ENCODE data around the gene CLEC2A.

The CLEC2A gene

DNA sequence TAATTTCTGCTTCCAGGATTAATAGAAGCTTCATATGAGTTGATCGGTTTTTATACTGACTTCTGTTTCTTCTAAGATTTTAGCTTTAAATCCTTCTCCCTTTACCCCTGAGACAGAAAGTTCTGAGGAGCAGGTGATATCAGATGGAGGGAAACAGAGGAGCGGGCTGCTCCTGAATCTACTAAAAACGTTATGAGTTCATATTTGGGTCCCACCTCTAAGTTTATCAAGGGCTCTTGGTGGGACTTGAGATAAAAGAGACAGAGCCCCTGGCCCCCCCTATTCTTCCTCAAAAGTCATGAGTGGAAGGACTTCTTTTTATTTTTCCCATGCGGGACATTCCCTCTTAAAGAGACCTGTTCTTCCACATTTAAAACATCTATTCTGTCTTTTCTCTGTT, 23.8 kb downstream of the CLEC2A start:
- ATAC-seq = no peak
- TF ChIP-seq CSDC2 (CRISPR knock-in tag; IDR thresholded peaks at IDR 0.05) (no peak), GLIS3 (CRISPR knock-in tag; IDR thresholded peaks at IDR 0.05) (no peak), ZFP3 (CRISPR knock-in tag; IDR thresholded peaks at IDR 0.05) (no peak), ZNF70 (CRISPR knock-in tag; IDR thresholded peaks at IDR 0.05) (no peak), ARNTL (CRISPR knock-in tag; IDR thresholded peaks at IDR 0.05; ENCODE audit: borderline replicate concordance, low read depth) (no peak), CSRNP3 (CRISPR knock-in tag; IDR thresholded peaks at IDR 0.05) (no peak), PPARA (CRISPR knock-in tag; IDR thresholded peaks at IDR 0.05; ENCODE audit: borderline replicate concordance) (no peak), TCF4 (CRISPR knock-in tag; IDR thresholded peaks at IDR 0.05; ENCODE audit: borderline replicate concordance) (no peak), ZC3H10 (CRISPR knock-in tag; IDR thresholded peaks at IDR 0.05) (no peak), OSR1 (CRISPR knock-in tag; IDR thresholded peaks at IDR 0.05) (no peak), CREB5 (CRISPR knock-in tag; IDR thresholded peaks at IDR 0.05; ENCODE audit: low read depth) (no peak), RARB (CRISPR knock-in tag; IDR thresholded peaks at IDR 0.05) (no peak), SNAI2 (CRISPR knock-in tag; IDR thresholded peaks at IDR 0.05) (no peak), TOX (CRISPR knock-in tag; IDR thresholded peaks at IDR 0.05; ENCODE audit: borderline replicate concordance) (no peak), BACH2 (CRISPR knock-in tag; IDR thresholded peaks at IDR 0.05; ENCODE audit: borderline replicate concordance) (no peak), ZNF565 (CRISPR knock-in tag; conservative IDR thresholded peaks at IDR 0.05; ENCODE audit: low read depth) (no peak), ZNF8 (CRISPR knock-in tag; IDR thresholded peaks at IDR 0.05) (no peak)
- TF ChIP-seq, protein P1, sequence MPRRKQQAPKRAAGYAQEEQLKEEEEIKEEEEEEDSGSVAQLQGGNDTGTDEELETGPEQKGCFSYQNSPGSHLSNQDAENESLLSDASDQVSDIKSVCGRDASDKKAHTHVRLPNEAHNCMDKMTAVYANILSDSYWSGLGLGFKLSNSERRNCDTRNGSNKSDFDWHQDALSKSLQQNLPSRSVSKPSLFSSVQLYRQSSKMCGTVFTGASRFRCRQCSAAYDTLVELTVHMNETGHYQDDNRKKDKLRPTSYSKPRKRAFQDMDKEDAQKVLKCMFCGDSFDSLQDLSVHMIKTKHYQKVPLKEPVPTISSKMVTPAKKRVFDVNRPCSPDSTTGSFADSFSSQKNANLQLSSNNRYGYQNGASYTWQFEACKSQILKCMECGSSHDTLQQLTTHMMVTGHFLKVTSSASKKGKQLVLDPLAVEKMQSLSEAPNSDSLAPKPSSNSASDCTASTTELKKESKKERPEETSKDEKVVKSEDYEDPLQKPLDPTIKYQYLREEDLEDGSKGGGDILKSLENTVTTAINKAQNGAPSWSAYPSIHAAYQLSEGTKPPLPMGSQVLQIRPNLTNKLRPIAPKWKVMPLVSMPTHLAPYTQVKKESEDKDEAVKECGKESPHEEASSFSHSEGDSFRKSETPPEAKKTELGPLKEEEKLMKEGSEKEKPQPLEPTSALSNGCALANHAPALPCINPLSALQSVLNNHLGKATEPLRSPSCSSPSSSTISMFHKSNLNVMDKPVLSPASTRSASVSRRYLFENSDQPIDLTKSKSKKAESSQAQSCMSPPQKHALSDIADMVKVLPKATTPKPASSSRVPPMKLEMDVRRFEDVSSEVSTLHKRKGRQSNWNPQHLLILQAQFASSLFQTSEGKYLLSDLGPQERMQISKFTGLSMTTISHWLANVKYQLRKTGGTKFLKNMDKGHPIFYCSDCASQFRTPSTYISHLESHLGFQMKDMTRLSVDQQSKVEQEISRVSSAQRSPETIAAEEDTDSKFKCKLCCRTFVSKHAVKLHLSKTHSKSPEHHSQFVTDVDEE (CRISPR knock-in tag; IDR thresholded peaks at IDR 0.05) = no peak

DNA sequence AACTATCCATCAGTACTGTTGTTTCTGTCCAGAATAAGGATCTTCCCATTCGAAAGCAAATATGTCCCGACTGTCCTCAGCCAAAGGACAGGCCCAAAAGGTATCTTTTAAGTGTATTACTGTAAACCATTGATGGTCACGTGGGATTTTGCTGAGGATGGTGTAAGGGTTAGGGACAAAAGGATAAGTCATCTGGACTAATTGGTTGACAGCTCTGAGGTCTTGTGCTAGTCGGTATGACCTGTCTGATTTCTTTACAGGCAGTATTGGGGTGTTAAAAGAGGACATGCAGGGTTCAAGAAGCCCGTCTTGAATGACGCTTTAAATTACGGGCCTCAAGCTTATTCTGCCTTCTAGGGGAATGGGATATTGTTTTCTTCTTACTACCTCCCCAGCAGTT, 24.4 kb downstream of the CLEC2A start:
- TF ChIP-seq CSRNP3 (CRISPR knock-in tag; IDR thresholded peaks at IDR 0.05) (no peak), PPARA (CRISPR knock-in tag; IDR thresholded peaks at IDR 0.05; ENCODE audit: borderline replicate concordance) (no peak), SNAI2 (CRISPR knock-in tag; IDR thresholded peaks at IDR 0.05) (no peak), ZFP30 (CRISPR knock-in tag; IDR thresholded peaks at IDR 0.05) (no peak), GLIS3 (CRISPR knock-in tag; IDR thresholded peaks at IDR 0.05) (no peak), ZNF70 (CRISPR knock-in tag; IDR thresholded peaks at IDR 0.05) (no peak), ZNF565 (CRISPR knock-in tag; conservative IDR thresholded peaks at IDR 0.05; ENCODE audit: low read depth) (no peak), OSR1 (CRISPR knock-in tag; IDR thresholded peaks at IDR 0.05) (no peak), POU6F1 (CRISPR knock-in tag; IDR thresholded peaks at IDR 0.05; ENCODE audit: borderline replicate concordance, low read depth) (no peak), CSDC2 (CRISPR knock-in tag; IDR thresholded peaks at IDR 0.05) (no peak), ZC3H10 (CRISPR knock-in tag; IDR thresholded peaks at IDR 0.05) (no peak)
- no peak for ATAC-seq

DNA sequence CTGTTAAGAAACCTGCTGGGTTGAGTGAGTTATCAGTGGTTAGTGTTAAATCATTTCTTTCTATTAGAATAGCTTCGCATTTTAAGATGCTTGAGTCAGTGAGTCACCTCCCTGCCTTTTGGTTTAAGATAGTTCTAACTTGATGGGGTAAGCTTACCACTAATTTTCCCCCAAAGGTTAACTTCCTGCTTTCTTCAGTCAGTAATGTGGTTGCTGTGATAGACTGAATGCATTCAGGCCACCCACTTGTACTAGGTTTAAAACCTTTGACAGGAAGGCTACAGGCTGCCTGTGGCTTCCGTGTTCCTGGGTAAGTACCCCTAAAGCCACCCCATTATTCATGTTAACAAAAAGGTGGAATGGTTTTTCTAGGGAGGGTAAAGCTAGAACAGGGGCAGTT, 25.3 kb downstream of the CLEC2A start:
- ATAC-seq = no peak
- TF ChIP-seq ZFP30 (CRISPR knock-in tag; IDR thresholded peaks at IDR 0.05) (no peak), PPARA (CRISPR knock-in tag; IDR thresholded peaks at IDR 0.05; ENCODE audit: borderline replicate concordance) (no peak), CREB5 (CRISPR knock-in tag; IDR thresholded peaks at IDR 0.05; ENCODE audit: low read depth) (no peak), BACH2 (CRISPR knock-in tag; IDR thresholded peaks at IDR 0.05; ENCODE audit: borderline replicate concordance) (no peak), OSR1 (CRISPR knock-in tag; IDR thresholded peaks at IDR 0.05) (no peak), TCF4 (CRISPR knock-in tag; IDR thresholded peaks at IDR 0.05; ENCODE audit: borderline replicate concordance) (no peak)
- TF ChIP-seq, protein P1 (CRISPR knock-in tag; IDR thresholded peaks at IDR 0.05) = no peak
- TF ChIP-seq, protein P2, sequence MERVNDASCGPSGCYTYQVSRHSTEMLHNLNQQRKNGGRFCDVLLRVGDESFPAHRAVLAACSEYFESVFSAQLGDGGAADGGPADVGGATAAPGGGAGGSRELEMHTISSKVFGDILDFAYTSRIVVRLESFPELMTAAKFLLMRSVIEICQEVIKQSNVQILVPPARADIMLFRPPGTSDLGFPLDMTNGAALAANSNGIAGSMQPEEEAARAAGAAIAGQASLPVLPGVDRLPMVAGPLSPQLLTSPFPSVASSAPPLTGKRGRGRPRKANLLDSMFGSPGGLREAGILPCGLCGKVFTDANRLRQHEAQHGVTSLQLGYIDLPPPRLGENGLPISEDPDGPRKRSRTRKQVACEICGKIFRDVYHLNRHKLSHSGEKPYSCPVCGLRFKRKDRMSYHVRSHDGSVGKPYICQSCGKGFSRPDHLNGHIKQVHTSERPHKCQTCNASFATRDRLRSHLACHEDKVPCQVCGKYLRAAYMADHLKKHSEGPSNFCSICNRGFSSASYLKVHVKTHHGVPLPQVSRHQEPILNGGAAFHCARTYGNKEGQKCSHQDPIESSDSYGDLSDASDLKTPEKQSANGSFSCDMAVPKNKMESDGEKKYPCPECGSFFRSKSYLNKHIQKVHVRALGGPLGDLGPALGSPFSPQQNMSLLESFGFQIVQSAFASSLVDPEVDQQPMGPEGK (CRISPR knock-in tag; IDR thresholded peaks at IDR 0.05; ENCODE audit: borderline replicate concordance) = no peak
